AG08396 (cell line): Measurements from ENCODE around the gene NABP2.

ENCODE experiments used
- DNase-seq: peaks from one replicate; pipeline ENCODE4 v3.0.0; 2012; ENCODE audit warnings: low spot score, mixed read lengths

Gene NABP2

DNA sequence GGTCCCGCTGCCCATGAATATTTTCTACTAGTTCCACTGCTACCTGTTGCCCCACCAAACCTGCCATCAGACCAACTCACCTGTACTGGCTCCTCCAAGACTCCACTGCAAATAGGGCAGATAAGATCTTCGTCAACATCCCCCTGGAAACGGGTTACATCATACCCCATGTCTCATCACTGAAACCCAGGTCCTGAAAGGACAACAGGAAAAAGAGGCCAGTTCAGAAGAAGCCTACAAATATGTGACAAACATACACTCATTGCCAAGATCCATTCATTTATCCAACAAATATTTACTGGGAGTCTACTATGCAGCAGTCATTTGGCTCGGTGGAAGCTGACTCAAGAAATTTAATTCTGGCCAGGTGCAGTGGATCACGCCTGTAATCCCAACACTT lies 10.3 kb upstream of the NABP2 start:
- DNase-seq = no peak

DNA sequence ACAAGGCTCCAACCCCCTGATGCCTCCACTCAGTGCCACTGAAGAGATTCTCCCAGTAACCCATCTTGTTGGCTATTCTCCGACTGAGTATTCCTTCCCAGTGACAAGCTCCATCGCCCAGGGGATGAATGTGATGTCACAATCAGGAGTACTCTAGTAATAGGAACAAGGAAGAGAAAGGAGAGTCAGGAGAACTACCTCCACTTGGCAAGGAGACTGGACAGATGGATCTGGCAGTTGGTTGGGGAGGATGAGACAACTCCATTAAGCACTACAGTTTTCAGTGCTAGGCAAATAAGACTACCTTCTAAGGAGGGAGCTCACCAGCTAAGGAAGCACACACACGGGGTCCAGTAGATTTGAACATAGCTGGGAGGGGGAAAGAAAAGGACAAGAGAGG lies 7.7 kb upstream of the NABP2 start:
- no peak for DNase-seq

DNA sequence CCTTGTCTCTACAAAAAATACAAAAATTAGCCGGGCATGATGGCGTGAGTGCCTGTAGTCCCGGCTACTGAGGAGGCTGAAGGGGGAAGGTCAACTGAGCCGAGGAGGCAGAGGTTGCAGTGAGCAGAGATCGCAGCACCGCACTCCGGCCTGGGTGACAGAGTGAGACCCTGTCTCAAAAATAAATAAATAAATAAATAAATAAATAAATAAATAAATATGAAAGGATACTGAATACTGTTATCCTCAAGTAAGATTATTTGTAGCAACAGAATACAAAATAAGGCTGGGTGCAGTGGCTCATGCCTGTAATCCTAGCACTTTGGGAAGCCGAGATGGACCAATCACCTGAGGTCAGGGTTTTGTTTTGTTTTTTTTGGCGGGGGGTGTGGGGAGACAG lies 4.3 kb upstream of the NABP2 start:
- DNase-seq = no peak

DNA sequence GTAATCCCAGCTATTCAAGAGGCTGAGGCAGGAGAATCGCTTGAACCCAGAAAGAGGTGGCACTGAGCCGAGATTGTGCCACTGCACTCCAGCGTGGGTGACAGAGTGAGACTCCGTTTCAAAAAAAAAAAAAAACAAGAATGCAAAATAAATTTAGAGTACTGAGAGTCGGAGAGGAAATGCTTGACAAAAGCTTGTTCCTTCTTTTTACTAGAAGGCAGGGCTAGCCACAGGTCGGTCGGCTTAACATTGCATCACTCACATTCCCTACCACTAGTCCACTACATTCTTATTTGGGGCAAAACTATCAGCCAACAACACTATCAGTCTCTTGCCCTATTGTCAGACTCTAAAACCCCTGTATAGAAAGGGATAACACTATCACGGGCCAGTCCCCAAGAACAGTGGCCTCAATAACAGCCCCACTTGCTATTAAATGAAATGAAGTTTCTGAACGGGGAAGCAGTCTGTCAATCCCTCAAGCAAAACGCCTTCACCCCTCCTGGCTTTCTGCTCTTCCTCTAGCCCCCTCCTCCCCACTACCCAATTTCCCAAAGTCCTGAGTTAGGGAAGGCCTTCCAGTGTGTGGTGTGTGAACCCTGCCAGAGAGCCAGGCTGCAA lies 3.4 kb upstream of the NABP2 start:
- DNase-seq = peak; percentile 41

DNA sequence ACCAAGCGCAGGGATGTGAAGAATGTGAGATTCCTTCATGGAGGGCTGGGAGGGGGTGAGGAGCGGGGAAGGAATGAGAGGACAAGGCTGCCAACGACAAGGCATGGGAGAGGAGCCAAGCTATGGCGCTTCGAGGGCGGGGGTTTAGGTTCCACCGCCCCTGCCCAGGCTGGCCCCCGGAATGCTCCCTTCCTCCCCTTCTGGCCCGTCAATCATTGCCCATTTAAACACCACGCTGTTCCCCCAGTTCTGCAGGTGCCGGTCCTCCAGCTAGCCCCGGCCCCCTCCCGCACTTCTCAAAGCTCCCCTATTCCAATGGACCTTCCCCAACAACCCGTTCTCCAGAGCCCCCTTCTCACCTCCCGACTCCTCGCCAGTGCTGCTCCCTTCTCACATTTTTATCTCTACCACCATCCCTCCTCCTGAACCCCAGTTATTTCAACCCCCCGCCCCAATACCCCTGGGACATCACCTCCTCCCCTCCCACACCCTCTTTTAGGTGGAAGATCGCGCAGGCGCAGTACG lies 2.8 kb upstream of the NABP2 start:
- DNase-seq = peak; percentile 88

DNA sequence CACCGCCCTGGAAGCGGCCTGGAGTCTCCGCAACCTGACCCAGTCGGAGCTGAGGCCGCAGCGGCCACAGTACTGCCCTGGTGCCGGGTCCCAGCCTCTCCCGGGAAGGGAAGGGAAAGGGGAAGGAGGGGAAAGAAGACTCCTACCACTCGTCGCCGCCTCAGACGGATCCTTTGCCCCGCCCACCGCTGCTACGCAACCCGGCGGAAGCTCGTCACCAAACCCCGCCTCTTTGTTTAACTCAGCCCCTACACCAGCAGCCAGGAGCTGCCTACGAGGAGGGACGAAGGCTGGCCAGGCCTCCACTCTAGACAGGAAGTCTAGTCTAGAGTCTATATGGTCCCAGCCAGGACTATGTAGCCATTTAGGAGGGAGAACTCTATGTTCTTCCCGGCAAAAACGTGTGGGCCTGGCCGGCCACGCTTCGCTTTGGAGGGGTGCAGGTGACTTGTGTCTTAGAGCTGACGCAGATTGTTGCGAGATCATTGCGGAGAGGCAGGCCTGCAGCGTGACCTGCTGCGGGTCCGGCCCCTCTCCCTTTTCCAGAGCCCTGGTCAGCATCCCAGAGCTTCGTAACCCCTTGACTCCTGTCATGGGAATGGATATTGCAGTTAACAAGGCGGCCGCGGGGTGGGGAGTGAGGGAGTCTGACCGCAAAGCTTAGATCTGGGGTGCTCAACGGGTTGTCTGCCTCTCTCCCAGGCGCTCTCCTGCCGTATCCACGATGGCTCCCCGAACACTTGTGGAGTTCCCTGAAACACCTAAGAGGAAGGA lies 2.2 kb upstream of the NABP2 start, which contains the start of gene RNF41:
TSS of gene RNF41 (minus strand) at position 166 of the 774 bp plus-strand sequence. CDS start 7,875 bp downstream, outside the sequence.
- peak; percentile 95 for DNase-seq

DNA sequence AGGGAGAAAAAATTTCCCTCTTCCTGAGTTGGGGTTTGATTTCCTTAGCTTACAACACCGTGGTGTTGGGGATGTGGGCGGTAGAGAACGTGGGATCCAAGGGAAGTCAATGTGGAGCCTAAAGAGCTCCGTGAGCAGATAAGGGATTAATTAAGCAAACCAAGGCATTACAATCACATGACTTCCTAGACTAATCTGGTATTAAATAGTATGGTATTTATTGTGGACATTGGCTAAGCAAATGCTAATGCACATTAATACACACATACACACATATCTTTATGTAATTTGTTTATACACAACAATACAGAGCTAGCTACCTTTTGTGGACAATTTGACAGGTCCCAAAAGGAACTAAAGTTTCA lies 1.6 kb upstream of the NABP2 start:
- no peak for DNase-seq

DNA sequence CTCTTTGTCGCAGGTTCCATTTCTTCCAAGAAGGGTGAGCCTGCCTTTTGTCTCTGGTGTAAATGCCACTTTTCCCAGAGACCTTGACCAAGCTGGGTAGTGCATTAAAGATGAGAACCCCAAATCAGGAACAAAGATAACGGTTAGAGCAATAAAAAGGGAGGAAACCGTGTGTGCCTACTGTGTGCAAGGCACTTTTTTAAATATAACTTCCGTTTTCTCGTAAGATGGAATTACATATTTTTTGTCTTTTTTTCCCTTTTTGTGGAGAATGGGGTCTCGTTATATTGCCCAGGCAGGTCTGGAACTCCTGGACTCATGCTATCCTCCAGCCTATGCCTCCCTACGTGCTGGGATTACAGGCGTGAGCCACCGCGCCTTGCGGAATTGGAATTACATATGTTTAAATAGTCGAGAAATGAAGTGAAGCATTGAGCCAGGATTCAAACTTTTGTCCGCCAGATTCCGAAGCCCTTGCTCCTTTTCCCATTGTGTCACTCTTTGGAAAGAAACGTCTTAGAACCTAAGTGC lies 506 bp upstream of the NABP2 start:
- DNase-seq = no peak

DNA sequence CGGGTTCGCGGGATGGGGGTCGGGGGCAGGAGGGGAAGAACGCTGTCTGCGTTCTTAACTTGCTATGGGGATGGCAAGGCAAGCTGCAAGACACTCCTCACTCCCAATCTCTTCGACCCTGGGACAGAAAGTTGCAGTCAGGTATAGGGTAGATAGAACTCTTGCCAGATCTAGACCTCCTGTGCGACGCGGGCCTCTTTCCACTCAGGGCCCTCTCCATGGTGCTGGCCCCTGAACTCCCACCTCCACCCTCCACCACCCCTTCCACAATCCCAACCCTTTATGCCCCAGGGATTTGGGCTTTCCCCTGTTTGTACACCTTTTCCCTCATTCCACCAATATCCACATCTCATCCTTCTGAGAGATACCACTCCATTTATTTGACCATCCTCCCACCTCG lies 812 bp downstream of the NABP2 start:
- DNase-seq = no peak

DNA sequence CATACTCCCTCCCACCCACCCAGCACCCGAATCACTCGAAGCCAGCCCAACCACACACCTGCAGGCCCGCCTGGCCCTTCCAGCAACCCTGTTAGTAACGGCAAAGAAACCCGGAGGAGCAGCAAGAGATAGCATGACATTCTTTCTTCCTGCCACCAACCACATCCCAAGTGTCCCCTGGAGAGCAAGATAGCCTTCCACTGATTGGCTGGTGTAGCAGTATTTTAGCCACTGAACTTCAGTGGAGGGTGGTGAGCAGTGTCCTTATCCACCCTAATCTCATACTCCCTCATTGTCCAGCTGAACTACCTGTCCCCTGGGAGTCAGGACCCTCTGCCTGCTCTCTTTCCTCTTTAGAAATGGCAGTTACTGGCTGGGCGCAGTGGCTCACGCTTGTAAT lies 4.9 kb downstream of the NABP2 start:
- DNase-seq = no peak

DNA sequence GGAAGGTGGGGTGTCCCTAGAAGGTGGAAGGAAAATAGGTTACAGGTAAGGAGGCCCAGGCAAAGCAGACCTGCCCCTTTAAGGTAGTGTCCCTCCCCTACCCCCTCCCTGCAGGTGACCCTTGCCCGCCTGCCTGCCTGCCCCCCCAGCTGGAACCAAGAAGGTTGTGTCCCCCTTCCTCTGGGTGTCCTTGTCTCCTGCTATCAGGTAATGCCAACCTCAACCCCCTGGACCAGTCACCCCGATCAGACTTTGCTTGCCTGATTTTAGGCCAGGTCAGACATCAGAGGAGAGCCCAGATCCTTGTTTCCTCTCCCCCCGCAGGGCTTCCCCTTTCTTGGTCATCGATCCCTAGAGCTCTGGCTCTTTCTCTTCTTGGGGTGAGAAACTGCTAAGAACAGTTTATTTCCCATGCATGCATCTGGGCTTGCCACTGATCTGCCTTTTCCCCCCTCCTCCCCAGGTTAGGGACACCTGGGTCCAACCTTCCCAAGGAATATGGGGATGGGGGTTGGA lies 5.8 kb downstream of the NABP2 start, which contains the start of gene SLC39A5:
TSS of gene SLC39A5 (plus strand) at position 136 of the 516 bp plus-strand sequence. CDS start 1,224 bp downstream, outside the sequence.
- no peak for DNase-seq

DNA sequence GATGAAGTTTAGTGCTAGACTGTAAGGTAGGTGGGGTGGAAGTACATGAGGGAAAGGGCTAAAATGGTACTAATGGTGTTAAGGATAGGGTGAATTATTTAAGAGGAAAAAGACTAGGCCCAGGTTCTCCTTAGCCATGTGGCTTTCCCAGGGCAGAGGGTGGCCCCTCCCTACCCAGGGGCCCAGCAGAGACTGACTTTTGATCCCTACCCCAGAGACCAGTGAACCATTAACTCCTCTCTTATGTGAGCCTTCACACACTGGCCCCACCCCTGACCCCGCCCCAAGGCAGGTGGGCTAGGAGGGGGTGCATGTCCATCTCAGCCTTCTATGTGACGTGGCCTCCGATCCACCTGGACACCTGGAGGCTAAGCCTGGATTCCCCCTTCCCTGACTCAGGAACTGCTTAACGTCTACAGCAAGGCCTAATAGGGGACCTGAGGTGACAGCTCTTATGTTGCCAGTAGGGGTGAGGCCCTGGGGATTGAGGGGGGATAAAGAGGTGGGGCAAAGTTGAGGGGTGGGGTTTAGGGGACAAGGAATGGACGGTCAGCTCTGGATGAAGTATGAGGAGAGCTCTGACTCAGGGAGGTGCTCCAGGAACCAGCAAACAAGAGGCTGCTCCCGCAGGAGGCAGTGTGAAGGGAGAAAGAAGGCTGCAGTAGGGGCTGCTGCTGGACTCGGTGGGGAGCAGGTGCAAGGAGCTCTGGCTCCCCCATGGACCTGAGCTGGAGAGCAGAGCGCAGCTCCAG lies 6.5 kb downstream of the NABP2 start:
- DNase-seq = no peak

DNA sequence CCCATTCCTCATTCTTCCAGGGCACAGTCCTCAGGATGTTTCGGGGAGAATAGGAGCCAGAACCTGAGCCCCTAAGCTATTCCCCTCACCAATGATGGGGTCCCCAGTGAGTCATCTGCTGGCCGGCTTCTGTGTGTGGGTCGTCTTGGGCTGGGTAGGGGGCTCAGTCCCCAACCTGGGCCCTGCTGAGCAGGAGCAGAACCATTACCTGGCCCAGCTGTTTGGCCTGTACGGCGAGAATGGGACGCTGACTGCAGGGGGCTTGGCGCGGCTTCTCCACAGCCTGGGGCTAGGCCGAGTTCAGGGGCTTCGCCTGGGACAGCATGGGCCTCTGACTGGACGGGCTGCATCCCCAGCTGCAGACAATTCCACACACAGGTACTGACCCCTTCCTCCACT lies 7.0 kb downstream of the NABP2 start:
- DNase-seq = no peak

DNA sequence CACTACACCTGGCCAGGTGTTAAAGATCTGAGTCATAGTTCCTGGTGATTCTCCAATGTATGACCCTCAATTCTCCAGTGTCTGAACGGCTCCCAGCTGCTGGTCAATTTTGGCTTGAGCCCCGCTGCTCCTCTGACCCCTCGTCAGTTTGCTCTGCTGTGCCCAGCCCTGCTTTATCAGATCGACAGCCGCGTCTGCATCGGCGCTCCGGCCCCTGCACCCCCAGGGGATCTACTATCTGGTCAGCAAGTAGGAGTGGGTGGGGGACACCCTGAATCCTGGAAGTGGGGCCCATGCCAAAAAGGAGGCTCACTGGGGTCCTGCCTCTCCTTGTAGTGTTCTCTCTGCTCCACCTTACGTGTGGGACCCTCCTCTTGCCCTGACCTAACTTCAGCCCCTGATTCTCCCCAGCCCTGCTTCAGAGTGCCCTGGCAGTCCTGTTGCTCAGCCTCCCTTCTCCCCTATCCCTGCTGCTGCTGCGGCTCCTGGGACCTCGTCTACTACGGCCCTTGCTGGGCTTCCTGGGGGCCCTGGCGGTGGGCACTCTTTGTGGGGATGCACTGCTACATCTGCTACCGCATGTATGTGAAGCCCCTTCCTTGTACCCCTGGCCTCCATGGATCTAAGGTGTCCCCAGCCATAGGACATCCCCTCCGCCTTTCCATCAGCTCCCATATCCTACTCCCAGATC lies 10.7 kb downstream of the NABP2 start:
- no peak for DNase-seq

DNA sequence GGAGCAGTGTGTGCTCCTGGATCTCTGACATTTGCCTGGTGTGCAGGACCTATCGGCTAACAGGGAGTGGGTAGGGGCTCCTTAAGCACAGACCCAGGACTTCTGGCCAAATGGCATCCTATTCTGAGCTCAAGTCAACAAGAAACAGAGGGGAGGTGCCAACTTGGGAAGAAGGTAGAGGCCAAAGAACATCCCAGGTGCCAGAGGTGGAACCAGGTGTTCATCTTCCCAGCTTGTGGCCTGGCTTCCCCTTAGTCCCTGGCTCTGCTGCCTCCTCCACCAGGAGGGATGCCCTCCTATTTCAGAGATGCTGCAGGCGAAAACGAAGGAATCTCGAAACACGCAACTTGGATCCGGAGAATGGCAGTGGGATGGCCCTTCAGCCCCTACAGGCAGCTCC lies 11.9 kb downstream of the NABP2 start:
- no peak for DNase-seq

DNA sequence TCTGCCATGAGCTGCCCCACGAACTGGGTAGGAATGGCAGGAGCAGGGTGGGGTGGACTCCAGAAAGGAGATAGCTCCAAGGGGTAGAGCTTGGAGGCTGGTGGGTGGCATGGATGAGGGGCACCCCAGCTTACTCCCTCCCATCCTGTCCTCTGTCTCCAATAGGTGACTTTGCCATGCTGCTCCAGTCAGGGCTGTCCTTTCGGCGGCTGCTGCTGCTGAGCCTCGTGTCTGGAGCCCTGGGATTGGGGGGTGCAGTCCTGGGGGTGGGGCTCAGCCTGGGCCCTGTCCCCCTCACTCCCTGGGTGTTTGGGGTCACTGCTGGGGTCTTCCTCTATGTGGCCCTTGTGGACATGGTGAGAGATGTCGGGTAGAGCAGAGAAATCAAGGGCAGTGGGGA lies 12.8 kb downstream of the NABP2 start:
- DNase-seq = no peak

DNA sequence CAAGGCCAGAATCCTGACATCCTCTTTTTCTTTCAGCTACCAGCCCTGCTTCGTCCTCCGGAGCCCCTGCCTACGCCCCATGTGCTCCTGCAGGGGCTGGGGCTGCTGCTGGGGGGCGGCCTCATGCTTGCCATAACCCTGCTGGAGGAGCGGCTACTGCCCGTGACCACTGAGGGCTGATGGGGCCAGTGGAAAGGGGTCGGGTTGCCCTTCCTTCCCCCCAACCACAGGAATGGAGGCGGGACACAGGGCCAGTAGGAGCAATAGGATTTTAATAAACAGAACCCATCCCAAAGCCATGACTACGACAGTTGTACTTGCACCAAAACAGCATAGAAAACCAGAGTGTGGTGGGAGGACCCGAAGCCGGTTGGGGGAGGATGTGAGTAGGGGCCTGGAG lies 13.4 kb downstream of the NABP2 start:
- no peak for DNase-seq

DNA sequence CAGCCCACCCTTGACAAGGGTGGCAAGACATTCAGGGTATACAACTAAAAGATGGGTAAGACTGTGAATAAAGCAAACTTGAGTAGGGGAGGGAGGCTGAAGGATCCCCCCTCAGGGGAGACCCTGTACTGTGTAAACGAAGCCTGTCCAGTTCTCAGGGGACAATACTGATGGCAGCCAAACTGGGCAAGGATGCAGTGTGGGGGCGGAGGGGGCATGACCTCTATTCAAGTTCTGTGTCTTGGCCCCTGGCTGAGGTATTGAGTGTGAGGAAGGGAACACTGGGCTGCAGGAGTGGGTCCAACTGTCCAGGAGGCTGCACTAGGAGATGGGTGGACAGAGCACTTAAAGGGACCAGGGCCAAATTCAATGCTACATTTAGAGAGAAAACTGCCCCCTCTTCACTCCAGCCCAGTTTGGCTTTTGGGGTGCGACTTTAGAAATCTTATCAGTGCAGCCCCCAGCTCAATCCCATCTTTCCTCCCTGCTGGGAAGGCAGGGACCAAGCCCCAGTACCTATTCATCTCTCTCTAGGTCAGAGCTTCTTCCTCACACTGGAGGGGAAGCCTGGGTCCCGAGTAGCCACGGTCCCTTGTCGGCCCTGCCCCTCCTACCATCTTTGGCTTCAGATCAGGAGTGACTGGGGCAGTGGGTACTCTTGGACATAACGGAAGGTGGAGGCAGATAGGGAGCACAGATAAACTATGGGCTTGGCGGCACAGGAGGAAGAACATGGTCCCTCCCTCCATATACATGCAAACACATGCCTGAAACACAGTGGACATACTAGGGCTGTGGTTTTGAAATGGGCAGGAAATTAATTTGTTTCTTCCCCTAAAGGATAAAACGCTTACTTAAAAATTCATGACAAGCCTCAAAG lies 17.5 kb downstream of the NABP2 start:
- DNase-seq = no peak

DNA sequence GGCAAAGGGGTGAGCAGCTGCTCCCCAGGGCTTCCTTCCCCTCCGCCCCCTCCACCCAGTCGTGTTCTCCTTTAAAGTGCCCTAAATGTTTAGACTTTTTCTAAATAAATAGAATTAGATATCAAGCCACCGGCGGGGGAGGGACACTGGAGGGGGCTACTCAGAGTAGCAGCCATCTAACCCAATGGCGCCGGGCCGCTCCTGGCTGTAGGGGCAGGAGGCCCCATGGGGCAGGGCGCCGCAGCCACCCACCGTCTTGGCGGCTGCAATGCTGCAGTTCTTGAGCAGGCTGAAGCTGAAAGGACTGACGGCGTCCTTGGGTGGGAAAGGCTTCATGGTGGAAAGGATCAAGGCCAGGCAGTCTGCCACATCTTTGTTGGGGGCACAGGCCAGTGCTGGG lies 18.8 kb downstream of the NABP2 start:
- DNase-seq = no peak

DNA sequence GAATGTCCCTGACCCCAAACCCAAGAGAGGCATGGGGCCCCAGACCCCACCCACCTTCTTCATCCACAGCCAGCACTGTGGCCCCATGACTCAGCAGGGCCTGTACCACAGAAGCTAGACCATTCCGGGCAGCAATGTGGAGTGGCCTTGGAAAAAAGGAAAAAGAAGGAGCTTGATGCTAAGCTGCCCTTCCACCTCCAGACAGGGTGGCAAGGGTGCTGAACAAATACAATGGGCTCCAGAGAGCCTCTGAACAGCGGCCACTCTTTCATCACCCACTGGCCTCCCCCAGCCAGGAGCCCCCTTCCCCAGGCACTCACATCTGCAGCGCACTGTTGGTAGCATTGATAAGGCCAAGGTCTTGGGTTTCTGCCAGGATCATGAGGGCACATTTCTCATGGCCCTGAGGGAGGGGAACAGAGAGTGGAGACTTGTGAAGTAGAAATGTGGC lies 19.6 kb downstream of the NABP2 start:
- no peak for DNase-seq

DNA sequence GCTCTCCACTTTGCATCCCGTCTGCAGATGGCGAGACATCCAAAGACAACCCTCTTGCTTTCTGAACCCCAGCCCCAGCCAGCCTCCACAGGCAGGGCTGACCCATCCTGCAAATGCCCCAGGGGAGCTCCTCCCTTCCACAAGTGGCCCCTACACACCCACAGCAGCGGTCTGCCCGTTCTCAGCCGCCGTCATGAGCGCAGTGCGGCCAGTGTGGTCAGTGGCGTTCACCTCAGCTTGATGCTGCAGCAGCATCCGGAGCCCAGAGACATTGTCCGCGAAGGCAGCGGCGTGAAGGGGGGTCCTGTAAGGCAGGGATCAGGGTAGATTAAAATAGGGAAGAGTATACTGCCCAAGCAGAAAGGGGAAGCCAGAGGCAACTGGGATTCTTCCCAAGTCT lies 20.4 kb downstream of the NABP2 start:
- DNase-seq = no peak
